ENCODE data around the gene PRSS57. TPM values are rescaled to one million over a fixed set of nuclear protein-coding genes. Genes with fewer than 3 reads are reported as not detected.
"Not testable (repeated sequence)": the region's sequence is repeated elsewhere in the genome, so short reads cannot be mapped to it uniquely, and the experiment has no call there.

The PRSS57 gene
- not detected in 2 replicates for total RNA-seq
- long read RNA-seq: 0 reads

- Mint-ChIP-seq H3K9me3 (ENCODE audit: unreplicated experiment) (no peaks in the 10 kb centered on the region), H3K4me3 (ENCODE audit: unreplicated experiment) (no peak within 1 kb of the TSS), H3K27ac (ENCODE audit: unreplicated experiment) (no peak within 1 kb of the TSS), H3K27me3 (ENCODE audit: unreplicated experiment) (no peaks in the 10 kb centered on the region), H3K4me1 (ENCODE audit: unreplicated experiment) (no peaks in the 10 kb centered on the region), H3K36me3 (ENCODE audit: unreplicated experiment) (no peaks in the 10 kb centered on the region)
- no peak for DNase-seq (ENCODE audit: extremely low spot score, unreplicated experiment)
- TF ChIP-seq CTCF (IDR thresholded peaks at IDR 0.05): no peak
These were observed at the start of gene PRSS57 for GRCh38 chr19:695352-695949. TSS of gene PRSS57 (minus strand) at chr19:695452. CDS start at chr19:695430, 22 bp downstream.

- H3K27ac Mint-ChIP-seq (ENCODE audit: unreplicated experiment): no peak overlapping the region
These were observed 48.0 kb upstream of the PRSS57 start for GRCh38 chr19:743168-743687.

GRCh38 chr19:742540-743075 lies 47.4 kb upstream of the PRSS57 start:
- Mint-ChIP-seq H3K36me3 (ENCODE audit: unreplicated experiment) (peaks cover 18% of the 10 kb centered on the region), H3K4me3 (ENCODE audit: unreplicated experiment) (no peak overlapping the region), H3K4me1 (ENCODE audit: unreplicated experiment) (peaks cover 3% of the 10 kb centered on the region), H3K27ac (ENCODE audit: unreplicated experiment) (no peak overlapping the region), H3K9me3 (ENCODE audit: unreplicated experiment) (no peaks in the 10 kb centered on the region), H3K27me3 (ENCODE audit: unreplicated experiment) (no peaks in the 10 kb centered on the region)
- no peak for TF ChIP-seq CTCF (IDR thresholded peaks at IDR 0.05)
- no peak for DNase-seq (ENCODE audit: extremely low spot score, unreplicated experiment)

More at GRCh38 chr19:743168-743687, 48.0 kb upstream of the PRSS57 start:
- H3K9me3 Mint-ChIP-seq (ENCODE audit: unreplicated experiment): no peaks in the 10 kb centered on the region
- no peaks in the 10 kb centered on the region for H3K27me3 Mint-ChIP-seq (ENCODE audit: unreplicated experiment)
- TF ChIP-seq CTCF (IDR thresholded peaks at IDR 0.05): no peak
- H3K4me1 Mint-ChIP-seq (ENCODE audit: unreplicated experiment): no peaks in the 10 kb centered on the region
- DNase-seq (ENCODE audit: extremely low spot score, unreplicated experiment): no peak
- H3K36me3 Mint-ChIP-seq (ENCODE audit: unreplicated experiment): peaks cover 20% of the 10 kb centered on the region
- no peak overlapping the region for H3K4me3 Mint-ChIP-seq (ENCODE audit: unreplicated experiment)

GRCh38 chr19:741506-742131 lies 46.4 kb upstream of the PRSS57 start:
- Mint-ChIP-seq H3K36me3 (ENCODE audit: unreplicated experiment) (peaks cover 19% of the 10 kb centered on the region), H3K27me3 (ENCODE audit: unreplicated experiment) (no peaks in the 10 kb centered on the region), H3K27ac (ENCODE audit: unreplicated experiment) (no peak overlapping the region), H3K4me1 (ENCODE audit: unreplicated experiment) (peaks cover 4% of the 10 kb centered on the region), H3K4me3 (ENCODE audit: unreplicated experiment) (no peak overlapping the region), H3K9me3 (ENCODE audit: unreplicated experiment) (no peaks in the 10 kb centered on the region)
- peak; percentile 19 for TF ChIP-seq CTCF (IDR thresholded peaks at IDR 0.05)
- no peak for DNase-seq (ENCODE audit: extremely low spot score, unreplicated experiment)

GRCh38 chr19:740816-741505 lies 45.7 kb upstream of the PRSS57 start:
- H3K9me3 Mint-ChIP-seq (ENCODE audit: unreplicated experiment); DNase-seq (ENCODE audit: extremely low spot score, unreplicated experiment); H3K4me3 Mint-ChIP-seq (ENCODE audit: unreplicated experiment); H3K4me1 Mint-ChIP-seq (ENCODE audit: unreplicated experiment); H3K27ac Mint-ChIP-seq (ENCODE audit: unreplicated experiment); H3K27me3 Mint-ChIP-seq (ENCODE audit: unreplicated experiment): not testable (repeated sequence)
- H3K36me3 Mint-ChIP-seq (ENCODE audit: unreplicated experiment): peaks cover 23% of the 10 kb centered on the region
